SIG-M5 (cell line): ENCODE data around the gene ANAPC2.

Experiments used
- DNase-seq: peaks from one replicate; lab custom pipeline; 2025; lab: John Stamatoyannopoulos, UW

Gene ANAPC2

DNA sequence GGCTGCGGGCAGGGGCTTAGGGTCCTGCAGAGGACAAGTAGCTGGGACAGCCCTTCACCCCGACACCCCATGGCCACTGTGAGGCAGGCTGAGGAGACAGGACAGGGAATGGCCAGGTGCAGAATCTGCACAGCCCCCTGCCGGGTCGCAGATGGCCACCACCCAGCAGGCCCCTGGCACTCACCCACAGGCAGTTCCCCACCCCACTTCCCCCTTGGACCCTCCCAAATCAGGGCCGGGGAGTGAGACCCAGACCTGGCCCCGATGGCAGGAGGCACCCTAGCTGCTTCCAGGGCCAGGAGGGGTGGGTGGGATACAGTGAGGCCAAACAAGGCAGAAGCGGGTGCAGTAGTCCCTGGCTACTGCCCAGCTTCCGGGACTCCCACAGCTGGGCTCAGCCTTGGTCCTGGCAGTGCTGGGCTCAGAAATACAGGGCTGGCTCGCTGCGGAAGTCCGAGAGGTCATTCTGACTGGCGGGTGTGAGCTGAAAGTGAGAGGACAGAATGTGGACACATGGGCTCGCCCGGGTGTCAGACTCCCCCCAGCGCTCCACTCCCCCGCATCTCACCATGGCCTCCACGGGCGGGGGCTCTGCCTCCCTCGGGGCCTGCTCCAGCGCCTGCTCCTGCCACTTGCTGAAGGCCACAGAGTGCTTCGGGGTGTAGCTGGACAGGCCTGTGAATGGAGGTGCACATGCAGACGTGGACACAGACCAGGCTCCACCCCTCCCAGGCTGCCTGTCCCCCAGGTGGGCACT is 3.5 kb upstream of the ANAPC2 start:
- no peak for DNase-seq

DNA sequence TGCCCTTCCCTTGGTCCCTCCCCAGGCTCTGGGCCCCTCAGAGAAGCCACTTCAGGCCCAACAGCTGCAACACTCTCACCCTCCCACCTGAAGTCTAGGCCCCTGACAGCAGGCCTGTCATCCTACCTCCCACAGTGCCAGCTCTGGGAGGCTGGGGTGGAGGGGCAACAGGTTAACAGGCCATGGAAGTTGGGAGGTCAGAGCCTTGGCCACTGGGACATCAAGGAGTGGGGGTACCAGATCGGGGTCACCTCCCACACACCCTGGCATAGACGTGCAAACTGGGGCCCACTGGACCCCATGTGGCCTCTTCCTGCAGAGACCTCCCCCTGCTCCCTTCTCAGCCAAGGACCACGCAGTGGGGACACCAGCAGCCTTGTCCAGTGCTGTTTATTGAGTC is 2.9 kb upstream of the ANAPC2 start:
- no peak for DNase-seq

DNA sequence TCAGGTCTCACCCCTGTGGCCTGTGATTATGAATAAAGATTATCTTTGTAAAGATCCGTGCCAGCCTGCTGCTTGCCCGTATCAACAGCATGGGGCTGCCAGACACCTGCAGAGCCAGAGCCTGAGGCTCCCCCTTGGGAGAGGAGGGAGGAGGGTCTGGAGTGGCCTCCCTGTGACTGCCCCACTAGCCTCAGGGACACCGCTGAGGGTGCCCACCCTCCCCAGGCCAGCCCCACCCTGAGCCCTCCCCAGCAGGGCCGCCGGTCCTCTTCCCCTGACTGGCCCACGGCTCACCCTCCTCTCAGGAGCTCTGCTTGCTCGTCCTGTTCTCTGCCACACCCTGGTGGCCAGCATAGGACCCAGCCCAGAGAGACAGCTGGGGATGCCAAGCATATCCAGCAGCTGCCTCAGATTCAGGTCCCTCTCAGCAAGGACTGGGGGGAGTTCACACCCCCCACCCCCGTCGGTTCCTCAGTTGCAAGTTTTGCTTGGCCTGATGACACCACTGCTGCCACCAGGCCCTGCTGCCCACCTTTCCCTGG is 2.0 kb upstream of the ANAPC2 start:
- no peak for DNase-seq

DNA sequence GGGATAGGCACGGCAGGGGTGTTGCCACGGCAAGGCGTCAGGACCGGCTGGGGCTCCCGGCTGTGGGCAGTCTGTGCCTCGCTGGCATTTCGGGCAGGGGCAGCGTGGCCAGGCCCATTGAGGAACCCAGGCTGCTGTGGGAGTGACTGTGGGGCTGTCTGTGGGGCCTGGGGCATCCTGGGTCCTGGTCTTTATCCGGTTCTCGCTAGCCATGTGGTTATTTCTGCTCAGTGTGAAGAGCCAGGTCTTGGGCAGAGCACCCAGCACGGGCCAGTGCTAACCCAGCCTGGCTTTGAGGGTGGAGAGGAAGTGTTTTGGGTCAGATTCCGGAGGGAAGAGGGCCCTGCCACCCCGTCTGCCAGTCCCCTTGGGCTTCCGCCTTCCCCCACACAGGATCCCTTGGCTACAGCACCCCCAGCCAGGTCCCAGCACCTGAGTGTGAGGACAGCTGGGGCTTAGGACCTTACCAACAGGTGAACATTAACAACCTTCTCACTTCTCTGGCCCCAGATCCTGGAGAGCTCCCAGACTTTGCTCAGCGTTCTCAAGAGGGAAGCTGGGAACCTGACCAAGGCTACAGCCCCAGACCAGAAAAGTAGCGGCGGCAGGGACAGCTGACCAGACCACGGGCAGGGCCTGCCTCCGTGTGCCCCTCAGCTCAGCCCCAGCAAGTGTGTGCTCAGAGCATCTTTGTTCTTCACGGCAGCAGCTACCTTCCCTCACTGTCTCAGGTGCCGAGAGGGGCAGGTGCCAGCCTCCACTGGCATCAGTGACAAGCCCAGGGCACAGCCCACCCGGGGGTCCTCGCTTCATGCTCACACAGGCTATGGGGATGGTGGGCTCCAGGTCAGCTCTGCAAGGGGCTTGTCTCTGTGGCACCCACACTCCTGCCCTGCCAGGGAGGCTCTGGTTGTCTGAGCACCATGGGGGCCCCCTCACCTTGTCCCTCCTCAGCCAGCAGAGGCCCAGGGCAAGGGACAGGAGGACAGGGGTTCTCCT is 1.2 kb upstream of the ANAPC2 start:
- no peak for DNase-seq

DNA sequence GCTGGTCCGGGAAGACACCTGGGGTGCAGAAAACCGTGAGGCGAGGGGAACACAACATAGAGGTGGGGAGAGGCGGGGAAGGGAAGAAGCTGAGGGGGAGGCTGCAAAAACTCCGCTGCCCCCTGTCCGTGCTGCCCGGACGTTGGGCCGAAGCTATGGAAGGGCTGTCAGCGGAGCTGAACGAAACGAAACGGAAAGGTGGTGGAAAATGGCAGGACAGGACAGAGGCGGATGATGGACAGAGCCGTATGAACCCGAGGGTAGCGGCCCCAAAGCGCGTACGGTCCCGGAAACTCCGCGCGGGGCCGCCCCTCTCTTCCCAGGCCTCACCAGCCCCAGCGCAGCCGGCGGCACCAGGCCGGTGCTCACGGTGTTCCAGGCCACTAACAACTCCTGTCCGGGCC is 272 bp downstream of the ANAPC2 start:
- DNase-seq = no peak

DNA sequence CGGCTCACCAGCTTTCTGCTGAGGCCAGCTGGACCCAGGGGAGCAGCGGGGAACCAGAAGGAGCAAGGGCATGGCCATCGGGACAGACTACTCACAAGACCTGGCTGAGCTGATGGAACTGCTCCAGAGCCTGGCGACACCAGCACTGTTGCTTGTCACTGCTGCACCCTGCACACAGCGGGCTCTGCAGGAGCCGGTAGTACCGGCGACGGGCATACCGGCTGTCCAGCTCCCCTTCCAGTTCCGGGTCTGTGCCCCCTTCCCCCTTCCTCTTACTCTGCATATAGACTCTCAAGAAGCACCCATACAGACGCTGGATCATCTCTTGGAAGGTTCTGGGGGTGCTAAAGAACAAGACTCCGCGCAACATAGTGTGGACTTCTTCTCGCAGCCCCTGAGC is 974 bp downstream of the ANAPC2 start:
- DNase-seq = no peak

DNA sequence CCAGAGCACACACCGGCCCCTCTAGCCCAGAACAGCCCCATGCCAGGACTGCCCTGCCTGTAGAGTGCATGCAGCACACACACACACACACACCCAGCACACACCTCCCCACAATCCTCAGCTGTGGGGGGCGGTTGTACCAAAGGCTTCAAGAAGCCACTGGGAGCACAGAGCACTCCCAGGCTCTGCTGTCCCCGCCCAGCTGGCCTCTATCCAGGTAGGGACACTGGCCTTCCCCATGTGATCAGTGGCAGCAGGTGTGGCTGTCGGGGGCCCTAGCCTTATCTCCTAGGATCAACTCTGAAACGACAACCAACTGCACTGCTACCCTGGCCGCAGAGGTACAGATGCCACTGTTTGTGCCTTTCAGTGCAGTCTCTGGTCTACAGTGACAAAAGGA is 2.0 kb downstream of the ANAPC2 start:
- no peak for DNase-seq

DNA sequence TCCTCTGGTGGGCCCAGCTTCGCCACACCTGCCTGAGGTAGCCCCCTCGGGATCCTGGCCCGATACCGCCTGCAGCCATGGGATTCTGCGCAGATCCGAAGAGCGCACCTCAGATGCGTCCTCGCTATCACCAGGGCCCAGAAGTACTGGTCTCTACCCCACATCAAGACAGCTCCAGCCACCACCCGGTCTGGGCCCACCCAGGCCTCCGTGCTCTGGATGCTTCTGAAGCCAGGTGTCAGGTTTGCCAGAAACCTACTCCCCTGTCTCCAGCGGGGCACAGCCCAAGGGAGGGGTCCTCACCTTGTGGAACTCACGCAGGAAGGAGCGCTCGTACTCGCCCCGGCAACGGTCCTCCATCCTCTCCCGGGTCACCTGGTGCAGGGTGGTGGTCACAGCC is 2.4 kb downstream of the ANAPC2 start:
- DNase-seq = no peak

DNA sequence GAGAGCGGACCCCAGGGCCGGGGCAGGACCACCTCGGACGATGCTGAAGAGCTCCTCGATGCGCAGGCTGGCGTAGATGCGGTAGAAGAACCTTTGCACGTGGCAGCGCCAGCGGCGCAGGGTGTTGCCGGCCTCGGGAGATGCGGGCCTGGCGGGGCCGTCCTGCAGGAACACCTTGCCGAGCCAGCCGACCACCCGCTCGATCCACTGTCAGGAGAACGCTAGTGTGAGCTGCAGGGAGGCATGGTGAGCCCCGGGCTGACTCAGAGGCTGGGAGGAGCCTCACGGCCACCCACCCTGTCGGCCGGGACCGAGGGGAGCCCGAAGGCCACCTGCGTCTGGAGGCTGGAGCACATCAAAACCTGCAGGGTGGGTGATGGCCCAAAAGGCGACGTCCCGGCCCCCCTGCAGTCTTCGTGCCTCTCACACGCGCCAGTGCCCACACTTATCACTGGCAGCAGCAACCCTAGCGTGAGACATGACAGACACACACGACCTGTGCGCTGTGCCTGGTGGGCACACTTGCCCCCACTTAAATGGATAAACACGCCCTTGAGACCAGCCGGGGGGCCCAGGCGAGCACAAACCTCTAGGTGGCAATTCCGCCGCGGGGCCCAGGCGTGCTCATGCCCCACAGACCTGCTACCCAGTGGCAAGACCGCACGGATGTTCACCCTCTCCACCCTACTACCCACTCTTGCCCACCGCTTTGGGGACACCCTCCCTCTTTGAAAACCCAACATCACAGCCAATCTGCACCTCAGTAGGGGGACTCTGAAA is 3.3 kb downstream of the ANAPC2 start:
- DNase-seq = no peak

DNA sequence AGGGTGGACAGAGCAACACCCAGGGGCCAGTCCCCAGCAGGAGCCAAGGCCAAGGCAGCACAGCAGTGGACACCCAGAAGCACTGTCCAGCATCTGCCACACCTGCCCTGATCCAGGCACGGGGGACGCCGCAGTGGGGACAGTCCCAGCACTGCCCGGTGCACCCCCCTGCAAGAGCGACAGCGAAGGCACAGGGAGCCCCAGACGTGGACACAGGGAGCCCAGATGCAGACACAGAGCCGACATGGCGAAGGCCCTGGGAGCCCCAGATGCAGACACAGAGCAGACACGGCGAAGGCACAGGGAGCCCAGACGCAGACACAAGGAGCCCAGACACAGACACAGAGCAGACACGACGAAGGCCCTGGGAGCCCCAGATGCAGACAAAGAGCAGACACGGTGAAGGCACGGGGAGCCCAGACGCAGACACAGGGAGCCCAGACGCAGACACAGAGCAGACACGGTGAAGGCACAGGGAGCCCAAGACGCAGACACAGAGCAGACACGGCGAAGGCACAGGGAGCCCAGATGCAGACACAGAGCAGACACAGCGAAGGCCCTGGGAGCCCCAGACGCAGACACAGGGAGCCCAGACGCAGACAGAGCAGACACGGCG is 4.3 kb downstream of the ANAPC2 start:
- DNase-seq = no peak

DNA sequence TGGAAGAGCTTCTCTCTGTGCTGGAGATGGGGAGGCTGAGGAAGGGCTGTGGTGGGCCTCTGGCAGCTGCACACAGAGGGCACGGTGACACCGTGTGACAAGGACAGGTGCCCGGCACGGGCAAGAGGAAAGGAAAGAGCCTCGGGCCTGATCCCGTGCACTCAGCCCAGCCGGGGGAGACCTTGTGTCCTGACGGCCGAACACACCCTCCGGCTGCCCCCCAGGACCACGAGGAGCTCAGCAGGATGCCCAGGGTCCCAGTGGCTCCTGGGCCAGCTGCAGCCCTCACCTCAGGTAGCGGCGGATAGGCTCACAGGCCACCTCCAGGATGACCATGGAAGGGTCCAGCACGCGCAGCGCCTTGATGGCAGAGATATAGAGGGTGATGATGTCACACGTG is 5.5 kb downstream of the ANAPC2 start:
- DNase-seq = no peak

DNA sequence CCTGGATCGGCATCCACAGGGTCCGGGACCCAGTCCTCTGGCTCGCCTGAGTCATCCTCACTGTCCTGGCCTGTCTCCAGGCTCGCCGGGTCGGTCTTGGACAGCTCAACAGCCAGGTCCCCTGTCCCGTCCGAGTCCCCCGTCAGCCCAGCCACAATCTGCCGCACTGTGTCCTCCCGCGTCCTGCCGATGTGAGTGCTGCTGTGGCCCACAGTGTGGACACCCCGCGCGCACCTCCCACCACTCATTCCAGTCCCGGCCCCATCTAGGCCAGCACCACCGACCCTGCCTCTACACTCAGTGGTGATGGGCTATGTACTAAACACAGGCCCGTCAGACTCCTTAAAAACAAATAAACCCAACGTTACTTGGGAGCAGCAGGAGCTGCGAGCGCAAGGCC is 6.7 kb downstream of the ANAPC2 start:
- DNase-seq = no peak

DNA sequence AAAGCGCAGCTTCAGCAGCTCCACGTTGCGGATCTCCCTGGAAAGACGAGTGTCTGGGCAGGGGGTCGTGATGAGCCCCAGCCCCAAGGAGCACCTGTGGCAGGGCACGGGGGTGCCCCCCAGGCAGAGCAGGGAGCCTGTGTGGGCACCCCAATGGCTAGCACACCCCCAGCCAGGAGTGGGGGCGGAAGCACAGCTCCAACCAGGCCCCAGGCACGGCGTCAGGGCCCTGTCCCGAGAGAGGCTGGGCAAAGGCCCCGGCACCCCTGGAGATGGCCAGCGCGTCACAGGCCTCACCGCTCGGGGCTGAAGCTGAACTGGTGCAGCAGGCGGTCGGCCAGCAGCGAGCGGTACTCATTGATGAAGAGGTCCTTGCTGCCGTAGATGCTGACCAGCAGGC is 7.9 kb downstream of the ANAPC2 start:
- no peak for DNase-seq

DNA sequence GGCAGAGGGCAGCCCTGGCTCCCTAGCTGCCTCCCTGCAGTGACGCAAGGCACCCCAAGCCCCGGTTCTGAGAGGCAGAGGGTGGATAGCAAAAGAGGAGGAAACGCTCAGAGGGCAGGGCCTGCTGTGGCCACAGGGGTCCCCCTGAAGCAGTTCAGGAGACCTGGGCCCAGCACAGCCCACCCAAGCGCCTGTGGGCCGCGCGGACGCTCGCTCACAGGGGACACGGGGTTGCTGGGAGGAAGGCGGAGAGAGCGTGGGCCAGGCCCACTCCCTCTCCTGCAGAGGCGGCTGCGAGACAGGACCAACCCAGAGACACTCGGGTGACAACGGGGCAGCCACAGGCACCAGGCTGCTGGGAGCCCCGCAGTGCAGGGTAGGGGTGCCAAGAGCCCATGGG is 8.6 kb downstream of the ANAPC2 start:
- no peak for DNase-seq

DNA sequence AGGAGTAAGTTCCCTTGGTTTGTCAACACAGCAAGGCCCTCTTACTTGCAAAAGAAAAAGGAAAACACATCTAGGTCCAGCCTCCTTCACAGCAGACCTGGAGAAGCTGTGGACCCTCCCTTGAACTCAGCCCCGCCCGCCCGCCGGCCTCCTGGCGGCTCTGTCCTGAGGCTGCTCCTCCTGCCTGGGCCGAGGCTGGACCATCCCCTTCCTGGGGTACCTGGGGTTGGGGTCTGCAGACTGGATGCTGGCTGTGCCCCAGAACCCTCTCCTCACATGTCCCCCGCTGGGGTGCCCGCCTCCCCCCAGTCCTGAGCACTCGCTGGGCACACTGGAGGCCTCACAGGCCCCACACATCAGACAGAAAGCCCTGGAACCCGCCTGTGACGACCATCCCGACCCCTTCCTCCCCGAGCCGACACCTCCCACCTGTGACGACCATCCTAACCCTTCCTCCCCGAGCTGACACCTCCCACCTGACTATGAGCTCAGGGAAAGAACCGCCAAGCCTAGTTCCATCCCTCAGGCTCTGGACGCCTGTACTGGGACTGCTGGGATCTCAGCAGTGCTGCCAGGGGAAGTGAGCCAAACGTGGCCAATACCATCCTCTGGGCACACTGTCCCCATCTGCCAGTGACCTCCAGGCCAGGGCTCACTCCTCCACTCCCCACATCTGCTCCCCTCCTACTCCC is 9.3 kb downstream of the ANAPC2 start:
- DNase-seq = no peak

DNA sequence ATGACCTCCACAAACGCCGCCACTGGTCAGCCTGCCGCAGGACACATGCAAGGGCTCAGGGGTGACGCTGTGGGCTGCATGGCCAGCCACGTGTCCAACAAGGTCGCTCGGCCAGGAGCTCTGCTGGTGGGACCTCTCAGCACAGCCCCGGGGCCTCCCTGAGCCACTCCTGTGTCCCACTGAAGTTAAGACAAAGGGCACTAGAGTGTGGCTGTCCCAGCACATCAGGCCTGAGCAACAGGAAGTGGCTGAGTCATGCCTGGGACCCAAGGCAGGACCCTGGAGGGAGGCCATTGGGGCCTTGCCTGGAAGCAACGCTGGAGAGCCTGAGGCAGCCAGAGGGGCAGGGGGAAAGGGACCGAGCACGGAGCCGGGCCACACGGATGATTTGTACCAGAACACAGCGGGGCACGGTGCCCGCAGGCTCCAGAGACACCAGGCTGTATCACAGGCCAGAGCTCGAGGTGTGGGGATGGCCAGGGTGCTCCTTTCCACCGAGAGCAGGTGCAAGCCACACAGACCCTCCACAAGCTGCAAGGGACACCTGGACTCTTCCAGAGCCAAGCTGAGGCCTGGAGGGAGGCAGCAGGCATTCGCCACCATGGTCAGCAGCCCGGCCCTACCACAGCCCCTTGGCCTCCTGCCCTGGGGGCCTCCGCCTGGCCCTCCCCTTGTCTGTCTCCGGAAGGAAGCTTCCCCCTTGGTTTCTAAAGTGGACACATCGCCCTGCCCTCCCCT is 10.0 kb downstream of the ANAPC2 start:
- DNase-seq = no peak

DNA sequence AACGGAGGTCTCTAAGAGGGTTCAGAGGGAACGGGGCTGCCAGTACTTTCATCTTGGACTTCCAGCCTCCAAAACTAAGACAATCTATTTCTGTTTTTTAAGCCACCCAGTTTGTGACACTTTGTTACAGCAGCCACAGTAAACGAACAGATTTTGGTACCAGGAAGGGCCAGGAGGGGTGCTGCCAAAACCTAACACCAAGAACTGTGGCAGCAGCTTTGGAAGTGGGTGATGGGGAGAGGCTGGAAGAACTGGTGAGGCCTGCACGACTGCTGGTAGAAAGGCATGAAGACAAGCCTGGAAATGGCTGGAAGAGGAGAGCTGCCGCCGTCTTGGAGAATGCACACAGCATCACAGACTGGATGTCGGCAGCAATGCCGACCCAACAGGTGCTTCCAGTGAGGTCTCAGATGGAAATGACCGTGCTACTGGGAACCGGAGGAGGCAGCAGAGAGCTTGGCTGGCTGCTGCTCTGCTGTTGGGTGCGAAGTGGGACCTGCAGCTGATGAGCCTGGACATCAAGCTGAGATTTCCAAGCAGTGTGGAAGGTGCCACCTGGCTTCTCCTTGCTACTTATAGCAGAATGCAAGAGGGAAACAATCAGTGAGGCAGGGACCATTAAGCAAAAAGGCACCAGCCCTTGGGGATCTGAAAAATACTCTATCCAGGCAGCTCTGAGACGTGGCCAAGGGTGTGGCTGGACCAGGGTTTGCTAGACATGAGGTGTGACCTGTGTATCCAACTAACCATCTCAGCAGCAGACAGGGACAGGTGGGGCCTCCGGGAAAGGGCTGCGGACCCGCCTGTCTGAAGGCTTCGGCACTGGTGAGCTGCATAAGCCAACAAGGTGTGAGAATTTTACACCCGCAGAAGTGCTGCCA is 11.8 kb downstream of the ANAPC2 start:
- DNase-seq = no peak

DNA sequence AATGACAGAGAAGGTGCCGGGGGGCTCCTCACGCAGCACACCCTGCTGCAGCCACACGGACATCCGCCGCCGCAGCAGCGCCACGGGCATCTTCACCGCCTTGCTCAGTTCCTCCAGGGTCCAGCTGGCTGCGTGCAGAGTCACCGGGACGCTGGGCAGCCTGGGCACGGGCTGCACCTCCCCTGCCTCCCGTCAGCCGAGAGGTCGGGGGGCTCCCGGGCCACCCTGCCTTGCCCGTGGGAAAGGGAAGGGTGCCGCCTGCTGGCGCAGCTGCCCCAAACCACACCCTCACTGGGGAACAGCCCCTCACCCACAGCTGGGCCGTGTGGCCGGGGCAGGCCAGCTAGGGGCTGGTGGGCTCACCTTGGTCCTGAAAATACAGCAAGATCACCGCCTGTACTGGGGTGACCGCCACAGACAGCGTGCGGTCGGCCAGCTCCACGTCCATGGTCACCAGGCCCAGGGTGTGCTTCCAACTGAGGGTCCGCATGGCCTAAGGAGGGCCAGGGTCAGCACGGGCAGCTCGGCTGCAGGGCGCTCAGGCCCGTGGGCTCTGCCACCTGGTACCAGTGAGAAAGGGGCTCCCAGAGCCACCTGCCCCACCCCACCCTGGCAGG is 12.9 kb downstream of the ANAPC2 start:
- DNase-seq = no peak

DNA sequence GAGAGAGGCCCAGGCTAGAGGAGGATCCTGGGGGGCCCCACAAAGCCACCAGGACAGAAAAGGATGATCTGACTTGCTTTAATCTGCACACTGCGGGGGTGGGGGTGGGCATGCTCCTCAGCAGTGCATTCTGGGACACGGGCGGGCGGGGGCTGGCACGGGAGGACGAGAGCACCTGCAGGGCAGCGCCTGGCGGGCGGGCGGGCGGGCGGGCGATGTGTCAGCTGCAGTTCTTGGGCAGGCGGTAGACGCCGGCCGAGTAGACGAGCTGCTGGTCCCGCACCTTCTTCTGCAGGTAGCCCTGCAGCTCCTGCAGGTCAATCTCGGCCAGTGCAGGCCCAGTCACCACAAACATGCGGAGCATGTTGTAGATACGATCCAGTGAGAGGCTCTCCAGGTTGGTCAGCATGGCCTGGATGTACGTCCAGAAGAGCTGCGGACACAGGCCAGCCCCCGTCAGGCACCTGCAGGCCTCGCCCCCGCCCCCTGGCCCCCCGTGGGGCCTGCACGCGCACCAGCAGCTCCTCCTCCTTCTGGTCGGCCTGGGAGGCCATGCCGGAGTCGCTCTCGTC is 13.6 kb downstream of the ANAPC2 start:
- no peak for DNase-seq
